HT1080 (cell line): ENCODE results near the gene AR. TPM values are rescaled to one million over a fixed set of nuclear protein-coding genes. Genes with fewer than 3 reads are reported as not detected.

ENCODE experiments used
- DNase-seq: peaks from one replicate; pipeline ENCODE4 v3.0.0-alpha.2; 2015; ENCODE audit warnings: low read depth
- polyA plus RNA-seq, 2 experiments: library from polyadenylated mRNA; depleted of rRNA; stranded (reverse); fragments of >200 nt; gene quantifications; 2 replicates each; pipeline ENCODE4 v1.2.3, GENCODE V29; 2015
- total RNA-seq: library from RNA; depleted of rRNA; stranded (reverse); fragments of >200 nt; shearing (Covaris generic); gene quantifications from 2 replicates; pipeline ENCODE4 v1.2.3, GENCODE V29; 2014; rRNA removed

AR gene, protein sequence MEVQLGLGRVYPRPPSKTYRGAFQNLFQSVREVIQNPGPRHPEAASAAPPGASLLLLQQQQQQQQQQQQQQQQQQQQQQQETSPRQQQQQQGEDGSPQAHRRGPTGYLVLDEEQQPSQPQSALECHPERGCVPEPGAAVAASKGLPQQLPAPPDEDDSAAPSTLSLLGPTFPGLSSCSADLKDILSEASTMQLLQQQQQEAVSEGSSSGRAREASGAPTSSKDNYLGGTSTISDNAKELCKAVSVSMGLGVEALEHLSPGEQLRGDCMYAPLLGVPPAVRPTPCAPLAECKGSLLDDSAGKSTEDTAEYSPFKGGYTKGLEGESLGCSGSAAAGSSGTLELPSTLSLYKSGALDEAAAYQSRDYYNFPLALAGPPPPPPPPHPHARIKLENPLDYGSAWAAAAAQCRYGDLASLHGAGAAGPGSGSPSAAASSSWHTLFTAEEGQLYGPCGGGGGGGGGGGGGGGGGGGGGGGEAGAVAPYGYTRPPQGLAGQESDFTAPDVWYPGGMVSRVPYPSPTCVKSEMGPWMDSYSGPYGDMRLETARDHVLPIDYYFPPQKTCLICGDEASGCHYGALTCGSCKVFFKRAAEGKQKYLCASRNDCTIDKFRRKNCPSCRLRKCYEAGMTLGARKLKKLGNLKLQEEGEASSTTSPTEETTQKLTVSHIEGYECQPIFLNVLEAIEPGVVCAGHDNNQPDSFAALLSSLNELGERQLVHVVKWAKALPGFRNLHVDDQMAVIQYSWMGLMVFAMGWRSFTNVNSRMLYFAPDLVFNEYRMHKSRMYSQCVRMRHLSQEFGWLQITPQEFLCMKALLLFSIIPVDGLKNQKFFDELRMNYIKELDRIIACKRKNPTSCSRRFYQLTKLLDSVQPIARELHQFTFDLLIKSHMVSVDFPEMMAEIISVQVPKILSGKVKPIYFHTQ
- total RNA-seq = 3.9 and 5.9 TPM in 2 replicates
- polyA plus RNA-seq (2015; cell fraction: cytosol; rRNA removed) = 0.88 and 1.2 TPM in 2 replicates
- 3.8 and 4.5 TPM in 2 replicates for polyA plus RNA-seq (2015; cell fraction: nucleus; rRNA removed)

DNA sequence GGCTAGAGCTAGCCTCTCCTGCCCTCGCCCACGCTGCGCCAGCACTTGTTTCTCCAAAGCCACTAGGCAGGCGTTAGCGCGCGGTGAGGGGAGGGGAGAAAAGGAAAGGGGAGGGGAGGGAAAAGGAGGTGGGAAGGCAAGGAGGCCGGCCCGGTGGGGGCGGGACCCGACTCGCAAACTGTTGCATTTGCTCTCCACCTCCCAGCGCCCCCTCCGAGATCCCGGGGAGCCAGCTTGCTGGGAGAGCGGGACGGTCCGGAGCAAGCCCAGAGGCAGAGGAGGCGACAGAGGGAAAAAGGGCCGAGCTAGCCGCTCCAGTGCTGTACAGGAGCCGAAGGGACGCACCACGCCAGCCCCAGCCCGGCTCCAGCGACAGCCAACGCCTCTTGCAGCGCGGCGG is at the start of gene AR:
AR (plus strand) TSS at position 204 of the 400 bp plus-strand sequence. CDS start 1,126 bp downstream, outside the sequence.
- peak; percentile 78 for DNase-seq

DNA sequence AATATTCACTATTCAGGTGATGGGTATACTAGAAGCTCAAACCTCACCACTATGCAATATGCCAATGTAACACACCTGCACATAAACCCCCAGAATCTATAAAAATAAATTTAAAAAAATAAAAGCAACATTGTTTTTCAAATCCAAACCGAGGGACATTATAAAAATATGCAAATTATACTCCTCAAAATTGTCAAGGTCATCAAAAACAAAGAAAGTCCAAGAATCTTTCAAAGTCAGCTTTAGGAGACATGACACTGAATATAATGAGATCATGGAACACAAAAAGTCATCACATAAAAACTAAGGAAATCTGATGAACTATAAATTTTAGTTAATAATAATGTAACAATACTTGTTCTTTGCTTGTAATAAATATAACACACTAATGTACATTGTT is 43.2 kb upstream of the AR start:
- no peak for DNase-seq

- no peak for DNase-seq
These were observed 40.8 kb upstream of the AR start for GRCh38 chrX:67503004-67503403.

DNA sequence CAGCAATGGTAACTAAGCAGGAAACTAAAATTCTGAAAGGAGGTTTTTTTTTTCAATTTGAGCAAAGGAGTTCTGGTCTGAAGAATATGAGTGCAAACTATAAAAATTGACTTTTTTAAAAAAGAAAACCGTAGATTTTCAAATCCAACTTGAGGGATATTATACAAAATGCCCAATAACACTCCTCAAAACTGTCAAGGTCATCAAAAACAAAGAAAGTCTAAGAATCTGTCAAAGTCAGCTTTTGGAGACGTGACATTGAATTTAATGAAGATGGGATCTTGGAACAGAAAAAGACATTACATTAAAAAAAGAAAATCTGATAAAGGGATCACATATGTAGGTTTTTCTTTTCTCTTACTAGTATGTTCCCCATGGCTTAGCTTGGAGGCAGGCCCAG is 40.4 kb upstream of the AR start:
- no peak for DNase-seq

GRCh38 chrX:67520671-67521070 is 23.1 kb upstream of the AR start:
- no peak for DNase-seq

- DNase-seq = no peak
These were observed 20.7 kb upstream of the AR start for GRCh38 chrX:67523002-67523681.

GRCh38 chrX:67523932-67524331 is 19.9 kb upstream of the AR start:
- no peak for DNase-seq

GRCh38 chrX:67524428-67524827 is 19.4 kb upstream of the AR start:
- no peak for DNase-seq

- DNase-seq = no peak
These were observed 18.7 kb upstream of the AR start for GRCh38 chrX:67524950-67525691.

GRCh38 chrX:67536564-67536963 is 7.3 kb upstream of the AR start:
- DNase-seq = no peak

DNA sequence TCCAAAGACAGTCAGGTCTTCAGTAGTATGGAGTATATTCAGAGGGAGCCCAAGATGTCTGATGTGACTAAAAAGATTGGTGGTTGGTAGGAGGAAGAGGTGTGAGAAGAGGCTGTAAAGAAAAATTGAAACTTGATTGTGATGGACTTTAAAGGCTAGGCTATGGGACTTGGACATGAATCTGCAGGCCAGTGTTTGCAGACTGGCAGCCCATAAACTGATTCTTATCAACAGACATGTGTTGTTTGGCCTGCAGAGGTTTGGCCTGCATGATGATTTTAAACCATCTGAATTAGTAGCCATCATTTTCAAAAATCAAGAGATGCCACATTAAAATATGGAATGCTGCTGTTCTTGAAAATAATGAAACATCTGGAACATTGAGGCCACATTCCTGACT is 5.4 kb upstream of the AR start:
- DNase-seq = no peak

DNA sequence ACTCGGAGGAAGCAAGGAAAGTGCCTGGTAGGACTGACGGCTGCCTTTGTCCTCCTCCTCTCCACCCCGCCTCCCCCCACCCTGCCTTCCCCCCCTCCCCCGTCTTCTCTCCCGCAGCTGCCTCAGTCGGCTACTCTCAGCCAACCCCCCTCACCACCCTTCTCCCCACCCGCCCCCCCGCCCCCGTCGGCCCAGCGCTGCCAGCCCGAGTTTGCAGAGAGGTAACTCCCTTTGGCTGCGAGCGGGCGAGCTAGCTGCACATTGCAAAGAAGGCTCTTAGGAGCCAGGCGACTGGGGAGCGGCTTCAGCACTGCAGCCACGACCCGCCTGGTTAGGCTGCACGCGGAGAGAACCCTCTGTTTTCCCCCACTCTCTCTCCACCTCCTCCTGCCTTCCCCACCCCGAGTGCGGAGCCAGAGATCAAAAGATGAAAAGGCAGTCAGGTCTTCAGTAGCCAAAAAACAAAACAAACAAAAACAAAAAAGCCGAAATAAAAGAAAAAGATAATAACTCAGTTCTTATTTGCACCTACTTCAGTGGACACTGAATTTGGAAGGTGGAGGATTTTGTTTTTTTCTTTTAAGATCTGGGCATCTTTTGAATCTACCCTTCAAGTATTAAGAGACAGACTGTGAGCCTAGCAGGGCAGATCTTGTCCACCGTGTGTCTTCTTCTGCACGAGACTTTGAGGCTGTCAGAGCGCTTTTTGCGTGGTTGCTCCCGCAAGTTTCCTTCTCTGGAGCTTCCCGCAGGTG is 637 bp downstream of the AR start:
- DNase-seq = no peak

DNA sequence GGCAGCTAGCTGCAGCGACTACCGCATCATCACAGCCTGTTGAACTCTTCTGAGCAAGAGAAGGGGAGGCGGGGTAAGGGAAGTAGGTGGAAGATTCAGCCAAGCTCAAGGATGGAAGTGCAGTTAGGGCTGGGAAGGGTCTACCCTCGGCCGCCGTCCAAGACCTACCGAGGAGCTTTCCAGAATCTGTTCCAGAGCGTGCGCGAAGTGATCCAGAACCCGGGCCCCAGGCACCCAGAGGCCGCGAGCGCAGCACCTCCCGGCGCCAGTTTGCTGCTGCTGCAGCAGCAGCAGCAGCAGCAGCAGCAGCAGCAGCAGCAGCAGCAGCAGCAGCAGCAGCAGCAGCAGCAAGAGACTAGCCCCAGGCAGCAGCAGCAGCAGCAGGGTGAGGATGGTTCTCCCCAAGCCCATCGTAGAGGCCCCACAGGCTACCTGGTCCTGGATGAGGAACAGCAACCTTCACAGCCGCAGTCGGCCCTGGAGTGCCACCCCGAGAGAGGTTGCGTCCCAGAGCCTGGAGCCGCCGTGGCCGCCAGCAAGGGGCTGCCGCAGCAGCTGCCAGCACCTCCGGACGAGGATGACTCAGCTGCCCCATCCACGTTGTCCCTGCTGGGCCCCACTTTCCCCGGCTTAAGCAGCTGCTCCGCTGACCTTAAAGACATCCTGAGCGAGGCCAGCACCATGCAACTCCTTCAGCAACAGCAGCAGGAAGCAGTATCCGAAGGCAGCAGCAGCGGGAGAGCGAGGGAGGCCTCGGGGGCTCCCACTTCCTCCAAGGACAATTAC is 1.4 kb downstream of the AR start:
- peak; percentile 60 for DNase-seq

DNA sequence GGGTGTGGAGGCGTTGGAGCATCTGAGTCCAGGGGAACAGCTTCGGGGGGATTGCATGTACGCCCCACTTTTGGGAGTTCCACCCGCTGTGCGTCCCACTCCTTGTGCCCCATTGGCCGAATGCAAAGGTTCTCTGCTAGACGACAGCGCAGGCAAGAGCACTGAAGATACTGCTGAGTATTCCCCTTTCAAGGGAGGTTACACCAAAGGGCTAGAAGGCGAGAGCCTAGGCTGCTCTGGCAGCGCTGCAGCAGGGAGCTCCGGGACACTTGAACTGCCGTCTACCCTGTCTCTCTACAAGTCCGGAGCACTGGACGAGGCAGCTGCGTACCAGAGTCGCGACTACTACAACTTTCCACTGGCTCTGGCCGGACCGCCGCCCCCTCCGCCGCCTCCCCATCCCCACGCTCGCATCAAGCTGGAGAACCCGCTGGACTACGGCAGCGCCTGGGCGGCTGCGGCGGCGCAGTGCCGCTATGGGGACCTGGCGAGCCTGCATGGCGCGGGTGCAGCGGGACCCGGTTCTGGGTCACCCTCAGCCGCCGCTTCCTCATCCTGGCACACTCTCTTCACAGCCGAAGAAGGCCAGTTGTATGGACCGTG is 2.2 kb downstream of the AR start:
- DNase-seq = no peak

GRCh38 chrX:67546496-67547423 is 2.9 kb downstream of the AR start:
- DNase-seq = no peak

- DNase-seq = peak; percentile 38
These were observed 11.9 kb downstream of the AR start for GRCh38 chrX:67555578-67556203.

- no peak for DNase-seq
These were observed 14.4 kb downstream of the AR start for GRCh38 chrX:67558267-67558666.
